K562 (cell line): Measurements from ENCODE around the gene IMMP2L. TPM values are rescaled to one million over a fixed set of nuclear protein-coding genes. Genes with fewer than 3 reads are reported as not detected.

Experiments
- ATAC-seq: fragments of 200-7000 bp; cut with Tn5 transposase; 3 replicates; pipeline ENCODE4 v1.9.1; 2020; ENCODE audit warnings: moderate library complexity
- BruUV-seq: library from RNA; stranded (reverse); fragments of 400-500 nt; replicated peaks from 2 replicates; lab custom pipeline; 2021; lab: Mats Ljungman, UMichigan
- CTCF ChIA-PET: fragments of 300-600 bp; formaldehyde crosslinking; extraction: SDS; loops from one replicate; lab custom pipeline; 2021; ENCODE audit warnings: low intra/inter-chr PET ratio; lab: Yijun Ruan, JAX
- POLR2A ChIA-PET: fragments of 300-600, 350-650 bp; sonication (Branson Sonifier 250); formaldehyde crosslinking; extraction: SDS; loops from one replicate; lab custom pipeline; 2021; ENCODE audit warnings: antibody characterized with exemption, inconsistent platforms; lab: Yijun Ruan, JAX
- DNase-seq, 4 experiments: peaks; one replicate each; pipeline versions ENCODE4 v3.0.0 to v3.0.0-alpha.2; 2011 to 2018; ENCODE audit warnings: low spot score in 3 of 4, mixed read lengths in 3 of 4; ENCODE audit errors: extremely low read depth in 1 of 4
- FAIRE-seq: peaks from 2 replicates; lab custom pipeline; 2011; peaks lifted over from hg19 to GRCh38; lab: Jason Lieb, UNC
- H2AFZ ChIP-seq: 2 replicates; pipeline ENCODE4 v1.6.0; 2011; ENCODE audit warnings: low read depth, low read length, control low read depth, inconsistent platforms
- H3K27ac ChIP-seq: fragments of 200-600 bp; 3 replicates; pipeline ENCODE4 v1.8.0; 2011; ENCODE audit warnings: low read depth, mild to moderate bottlenecking, control low read depth, inconsistent platforms, low read length, moderate library complexity, mixed read lengths; ENCODE audit errors: extremely low read depth
- H3K27me3 ChIP-seq, 2 experiments: fragments of 300-600 bp in 1 of 2; 2 replicates in 1 of 2; 3 replicates in 1 of 2; pipeline versions ENCODE4 v1.6.0 to v1.8.0; 2011; ENCODE audit warnings: inconsistent platforms in 2 of 2, low read length in 2 of 2, mild to moderate bottlenecking in 1 of 2, mixed read lengths in 1 of 2, moderate library complexity in 1 of 2; ENCODE audit not compliant: control insufficient read depth in 2 of 2, insufficient read depth in 2 of 2
- H3K36me3 ChIP-seq: fragments of 300-600 bp; 3 replicates; pipeline ENCODE4 v1.8.0; 2011; ENCODE audit warnings: mild to moderate bottlenecking, low read length, inconsistent platforms; ENCODE audit not compliant: control insufficient read depth, insufficient read depth
- H3K4me1 ChIP-seq, 2 experiments: fragments of 200-600 bp in 1 of 2; replicated peaks in 1 of 2; 2 replicates in 1 of 2; 3 replicates in 1 of 2; pipeline versions ENCODE4 v1.5.1 to v1.8.0; 2011; ENCODE audit warnings: inconsistent platforms in 2 of 2, low read length in 2 of 2, mild to moderate bottlenecking in 1 of 2, mixed read lengths in 1 of 2, moderate library complexity in 1 of 2; ENCODE audit not compliant: control insufficient read depth in 2 of 2, insufficient read depth in 2 of 2
- H3K4me2 ChIP-seq: 2 replicates; pipeline ENCODE4 v1.6.1; 2011; ENCODE audit warnings: low read length, control low read depth, inconsistent platforms, mixed read lengths; ENCODE audit not compliant: insufficient read depth
- H3K4me3 ChIP-seq: fragments of 200-600 bp; sonication (generic), shearing (Covaris generic); 2 replicates; pipeline ENCODE4 v1.5.1; 2016; ENCODE audit warnings: control low read depth, inconsistent platforms
- H3K79me2 ChIP-seq: fragments of 200-600 bp; 3 replicates; pipeline ENCODE4 v1.8.0; 2011; ENCODE audit warnings: low read length, inconsistent platforms; ENCODE audit not compliant: control insufficient read depth, insufficient read depth
- H3K9ac ChIP-seq, 2 experiments: 2 replicates each; pipeline versions ENCODE4 v1.6.0 to v1.6.1; 2011; ENCODE audit warnings: low read depth in 2 of 2, low read length in 2 of 2, control low read depth in 1 of 2, inconsistent platforms in 1 of 2, mild to moderate bottlenecking in 1 of 2, mixed read lengths in 1 of 2; ENCODE audit not compliant: insufficient read depth in 1 of 2
- H3K9me1 ChIP-seq: one replicate; pipeline ENCODE4 v1.6.0; 2011; ENCODE audit warnings: inconsistent platforms, mild to moderate bottlenecking, low read length, moderate library complexity; ENCODE audit not compliant: control insufficient read depth, insufficient read depth
- H3K9me3 ChIP-seq: replicated peaks from 2 replicates; pipeline ENCODE4 v1.5.1; 2011; ENCODE audit warnings: low read depth, low read length, inconsistent platforms; ENCODE audit not compliant: control insufficient read depth, insufficient read depth
- H4K20me1 ChIP-seq: replicated peaks from 2 replicates; pipeline ENCODE4 v1.6.1; 2011; ENCODE audit warnings: low read length, inconsistent platforms, mixed read lengths; ENCODE audit not compliant: control insufficient read depth, insufficient read depth
- ADNP ChIP-seq: fragments of 200-800 bp; sonication (Bioruptor generic); IDR thresholded peaks from 2 replicates; pipeline ENCODE4 v1.6.1; 2016; ENCODE audit warnings: missing genetic modification characterization, missing compliant biosample characterization
- HES1 ChIP-seq: fragments of 450-650 bp; IDR thresholded peaks from 2 replicates; pipeline ENCODE4 v1.6.1; 2016; ENCODE audit warnings: low read depth, mild to moderate bottlenecking, moderate library complexity
- MLLT1 ChIP-seq, 2 experiments: fragments of 450-650 bp; IDR thresholded peaks; 2 replicates each; pipeline ENCODE4 v1.6.1; 2016
- PCBP2 ChIP-seq: fragments of 200-400 bp; formaldehyde crosslinking; IDR thresholded peaks from 2 replicates; pipeline ENCODE4 v1.6.1; 2018; ENCODE audit warnings: low read length, low read depth, mild to moderate bottlenecking, moderate library complexity; ENCODE audit not compliant: poor library complexity, severe bottlenecking
- TFAP4 ChIP-seq: sonication (generic); formaldehyde crosslinking; IDR thresholded peaks from 2 replicates; pipeline ENCODE4 v1.8.0; 2022; ENCODE audit warnings: missing genetic modification reagents, mild to moderate bottlenecking, moderate library complexity, borderline replicate concordance
- ZBTB11 ChIP-seq, 3 experiments: fragments of 200-800 bp in 1 of 3; fragments of 250-450 bp in 1 of 3; fragments of 450-650 bp in 1 of 3; sonication (Bioruptor Pico) in 1 of 3; sonication (Bioruptor generic) in 1 of 3; formaldehyde crosslinking in 1 of 3; IDR thresholded peaks; 2 replicates each; pipeline versions ENCODE4 v1.6.1 to v1.8.0; 2016 to 2022; ENCODE audit warnings: mild to moderate bottlenecking in 2 of 3, missing genetic modification characterization in 2 of 3, missing compliant biosample characterization in 1 of 3, moderate library complexity in 1 of 3
- ZBTB12 ChIP-seq: fragments of 250-450 bp; sonication (Bioruptor Pico); IDR thresholded peaks from 2 replicates; pipeline ENCODE4 v1.4.0; 2020
- ZFX ChIP-seq: sonication (generic); formaldehyde crosslinking; IDR thresholded peaks from 2 replicates; pipeline ENCODE4 v1.8.0; 2022; ENCODE audit warnings: mild to moderate bottlenecking, missing genetic modification reagents, moderate library complexity
- ZKSCAN1 ChIP-seq: fragments of 150-350 bp; IDR thresholded peaks from 2 replicates; pipeline ENCODE4 v1.6.1; 2016; ENCODE audit warnings: low read depth, low read length
- ZNF143 ChIP-seq: sonication (generic); formaldehyde crosslinking; IDR thresholded peaks from 2 replicates; pipeline ENCODE4 v1.9.0; 2022; ENCODE audit warnings: mild to moderate bottlenecking, missing genetic modification reagents
- ZNF316 ChIP-seq: fragments of 450-650 bp; IDR thresholded peaks from 2 replicates; pipeline ENCODE4 v1.6.1; 2016
- WGBS: fragments of 100-300 bp; shearing (Covaris generic); methylation state at CpG from one replicate; pipeline ENCODE4 v1.1.6; 2016; ENCODE audit warnings: low coverage, mixed read lengths; ENCODE audit not compliant: insufficient coverage; ENCODE audit errors: missing lambda C conversion rate; 5-methylcytosine and 5-hydroxymethylcytosine counted together
- in situ Hi-C: fragments of 300-500 bp; cut with MboI; formaldehyde crosslinking; loops from 4 replicates; pipeline ENCODE4 v1.15.0; 2018; ENCODE audit warnings: inconsistent platforms, mixed read lengths
- intact Hi-C: fragments of 100-400 bp; cut with micrococcal nuclease; formaldehyde crosslinking; loops from 2 replicates; pipeline ENCODE4 v1.14.2; 2022
- polyA plus RNA-seq, 8 experiments: library from polyadenylated mRNA; depleted of rRNA in 4 of 8; stranded (reverse) in 5 of 8; unstranded in 3 of 8; fragments of >200 nt; fragmentation: Nextera tagmentation in 2 of 8; fragmentation: Illumina TruSeq in 1 of 8; extraction: Ambion mirVana in 2 of 8; extraction: Trizol in 1 of 8; gene quantifications; 2 replicates each; pipeline versions ENCODE4 v1.2.1 to v1.2.3, GENCODE V29; 2011 to 2014; ENCODE audit warnings: inconsistent platforms in 1 of 8, missing spikeins in 1 of 8
- total RNA-seq, 7 experiments: library from RNA; depleted of rRNA in 6 of 7; stranded (reverse); fragments of >200 nt in 6 of 7; fragmentation: Illumina TruSeq in 2 of 7; extraction: Trizol in 2 of 7; gene quantifications; 2 replicates each; pipeline versions ENCODE4 v1.2.1 to v1.2.3, GENCODE V29; 2011 to 2021; ENCODE audit warnings: low replicate concordance in 1 of 7

The IMMP2L gene
- total and polyA plus RNA-seq, 9 of the 15 experiments (the other 6 are each of a cell fraction or from before 2014, with no cell fraction given), result 29.7 to 116 (median 53.0) TPM

- TF ChIP-seq ZBTB11 (CRISPR knock-in tag; IDR thresholded peaks at IDR 0.05) (no peak), ZNF316 (peak; percentile 61), PCBP2 (no peak)
Observed at GRCh38 chr7:111407258-111407657, 155.0 kb downstream of the IMMP2L start (continued).

GRCh38 chr7:111405621-111406020 lies 156.7 kb downstream of the IMMP2L start:
- BruUV-seq, result no TSS peak
- no peak for TF ChIP-seq TFAP4 (CRISPR knock-in tag)
- TF ChIP-seq MLLT1 (IDR thresholded peaks at IDR 0.05), result no peak
- no peak for TF ChIP-seq ZKSCAN1
- TF ChIP-seq ZFX (CRISPR knock-in tag), result no peak
- no peak for TF ChIP-seq ZNF143
- no peak for TF ChIP-seq ZBTB12 (CRISPR knock-in tag)
- no peak for TF ChIP-seq ADNP (tag)
- TF ChIP-seq HES1, result no peak

More at GRCh38 chr7:111405621-111406020, 156.7 kb downstream of the IMMP2L start:
- POLR2A ChIA-PET, result no interaction called here
- WGBS, result 100% methylated on average over 1 of the region's 1 CpG
- no peak overlapping the region for H2AFZ ChIP-seq
- H4K20me1 ChIP-seq, result no peaks in the 10 kb centered on the region
- H3K4me2 ChIP-seq, result no peak overlapping the region
- peaks cover 10% of the 10 kb centered on the region for H3K9me3 ChIP-seq
- no peaks in the 10 kb centered on the region for H3K27me3 ChIP-seq
- H3K4me3 ChIP-seq, result no peak overlapping the region
- FAIRE-seq (no peak), ATAC-seq (no peak), DNase-seq (no peak)
- intact Hi-C loops (no loop called here), in situ Hi-C loops (no loop called here)
- H3K9me1 ChIP-seq, result no peaks in the 10 kb centered on the region
- no peaks in the 10 kb centered on the region for H3K4me1 ChIP-seq
- H3K9ac ChIP-seq, result no peak overlapping the region
- no peaks in the 10 kb centered on the region for H3K79me2 ChIP-seq
- H3K27ac ChIP-seq, result no peak overlapping the region
- CTCF ChIA-PET, result no interaction called here
- no peaks in the 10 kb centered on the region for H3K36me3 ChIP-seq
